ENCODE results near the gene PSME4.

- TF ChIP-seq CTCF (IDR thresholded peaks at IDR 0.05) (no peak), EP300 (IDR thresholded peaks at IDR 0.05; ENCODE audit: low read depth) (no peak), POLR2A (IDR thresholded peaks at IDR 0.05) (no peak), POLR2AphosphoS5 (IDR thresholded peaks at IDR 0.05) (no peak)
Observed at GRCh38 chr2:53840580-53840979, 130.2 kb downstream of the PSME4 start.
